Measurements from ENCODE around the gene RBM12. TPM values are rescaled to one million over a fixed set of nuclear protein-coding genes. Genes with fewer than 3 reads are reported as not detected.

Gene RBM12
- total RNA-seq, 4 donors from 2014 or later = 13.5 to 27.8 (median 21.4) TPM

- H3K4me3 ChIP-seq (ENCODE audit: low read depth, poor library complexity, severe bottlenecking) = no peak overlapping the region
- no peak for DNase-seq (ENCODE audit: low spot score in 2 of 2)
- intact Hi-C loops (cut with DNase I; ENCODE audit: low total_unique reads) = no loop called here
- WGBS, 2 donors = 93 to 97% methylated on average over 10 of the region's 10 CpGs
- TF ChIP-seq, protein P1, sequence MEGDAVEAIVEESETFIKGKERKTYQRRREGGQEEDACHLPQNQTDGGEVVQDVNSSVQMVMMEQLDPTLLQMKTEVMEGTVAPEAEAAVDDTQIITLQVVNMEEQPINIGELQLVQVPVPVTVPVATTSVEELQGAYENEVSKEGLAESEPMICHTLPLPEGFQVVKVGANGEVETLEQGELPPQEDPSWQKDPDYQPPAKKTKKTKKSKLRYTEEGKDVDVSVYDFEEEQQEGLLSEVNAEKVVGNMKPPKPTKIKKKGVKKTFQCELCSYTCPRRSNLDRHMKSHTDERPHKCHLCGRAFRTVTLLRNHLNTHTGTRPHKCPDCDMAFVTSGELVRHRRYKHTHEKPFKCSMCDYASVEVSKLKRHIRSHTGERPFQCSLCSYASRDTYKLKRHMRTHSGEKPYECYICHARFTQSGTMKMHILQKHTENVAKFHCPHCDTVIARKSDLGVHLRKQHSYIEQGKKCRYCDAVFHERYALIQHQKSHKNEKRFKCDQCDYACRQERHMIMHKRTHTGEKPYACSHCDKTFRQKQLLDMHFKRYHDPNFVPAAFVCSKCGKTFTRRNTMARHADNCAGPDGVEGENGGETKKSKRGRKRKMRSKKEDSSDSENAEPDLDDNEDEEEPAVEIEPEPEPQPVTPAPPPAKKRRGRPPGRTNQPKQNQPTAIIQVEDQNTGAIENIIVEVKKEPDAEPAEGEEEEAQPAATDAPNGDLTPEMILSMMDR (IDR thresholded peaks at IDR 0.05) = no peak
- TF ChIP-seq POLR2A (IDR thresholded peaks at IDR 0.05) = no peak
Observed at GRCh38 chr20:35660122-35660937, 4.4 kb downstream of the RBM12 start.

DNA sequence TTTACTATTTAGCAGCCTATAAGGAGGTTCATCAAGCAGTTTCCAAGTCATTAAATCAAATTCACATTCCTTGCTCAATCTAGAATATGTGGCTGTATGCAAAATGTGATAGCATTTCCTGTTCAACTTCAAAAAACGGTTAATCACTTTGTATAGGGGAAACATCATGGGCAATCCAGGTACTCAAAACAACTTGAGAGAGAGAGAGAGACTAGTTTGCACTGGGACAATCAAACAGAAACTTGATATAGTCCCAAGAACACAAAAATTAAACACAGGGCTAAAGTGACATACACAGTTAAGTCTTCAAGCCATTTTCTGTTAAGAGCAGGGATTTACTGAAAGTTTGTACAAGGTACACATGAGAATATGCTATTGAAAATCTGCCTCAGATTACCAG, 7.4 kb downstream of the RBM12 start:
- H3K4me3 ChIP-seq (ENCODE audit: low read depth, poor library complexity, severe bottlenecking) = no peak overlapping the region
- 30 to 32% methylated on average over 1 of the region's 1 CpG for WGBS, 2 donors
- intact Hi-C loops (cut with DNase I; ENCODE audit: low total_unique reads) = no loop called here
- TF ChIP-seq, protein P1 (IDR thresholded peaks at IDR 0.05) = no peak
- TF ChIP-seq POLR2A (IDR thresholded peaks at IDR 0.05) = no peak
- no peak for DNase-seq (ENCODE audit: low spot score in 2 of 2)

DNA sequence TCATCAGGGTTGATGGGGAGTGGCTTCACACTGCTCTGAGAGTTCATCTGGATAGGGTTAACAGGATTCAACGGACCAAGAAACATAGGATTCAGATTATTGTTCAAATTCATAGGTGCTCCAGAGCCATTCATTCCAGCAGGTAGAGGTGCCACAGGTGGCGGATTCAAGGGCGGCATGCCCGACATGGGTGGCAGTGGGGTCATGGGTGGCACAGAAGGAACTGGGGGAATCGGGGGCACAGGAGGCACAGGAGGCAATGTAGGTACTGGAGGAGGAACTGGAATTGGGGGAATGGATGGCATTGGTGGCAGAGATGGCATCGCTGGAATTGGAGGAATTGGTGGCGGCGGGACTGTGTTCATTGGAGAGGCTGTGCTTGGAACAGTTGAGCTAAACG, 10.3 kb downstream of the RBM12 start:
- DNase-seq (ENCODE audit: low spot score in 2 of 2) = no peak
- TF ChIP-seq, protein P1 (IDR thresholded peaks at IDR 0.05) = no peak
- no peak for TF ChIP-seq POLR2A (IDR thresholded peaks at IDR 0.05)
- H3K4me3 ChIP-seq (ENCODE audit: low read depth, poor library complexity, severe bottlenecking) = no peak overlapping the region
- intact Hi-C loops (cut with DNase I; ENCODE audit: low total_unique reads) = no loop called here
- WGBS, 2 donors = 94% methylated on average over 9 of the region's 9 CpGs

GRCh38 chr20:35653893-35654292, 10.8 kb downstream of the RBM12 start:
- 86 to 94% methylated on average over 4 of the region's 4 CpGs for WGBS, 2 donors
- intact Hi-C loops (cut with DNase I; ENCODE audit: low total_unique reads) = no loop called here
- TF ChIP-seq, protein P1 (IDR thresholded peaks at IDR 0.05) = no peak
- no peak for TF ChIP-seq POLR2A (IDR thresholded peaks at IDR 0.05)

DNA sequence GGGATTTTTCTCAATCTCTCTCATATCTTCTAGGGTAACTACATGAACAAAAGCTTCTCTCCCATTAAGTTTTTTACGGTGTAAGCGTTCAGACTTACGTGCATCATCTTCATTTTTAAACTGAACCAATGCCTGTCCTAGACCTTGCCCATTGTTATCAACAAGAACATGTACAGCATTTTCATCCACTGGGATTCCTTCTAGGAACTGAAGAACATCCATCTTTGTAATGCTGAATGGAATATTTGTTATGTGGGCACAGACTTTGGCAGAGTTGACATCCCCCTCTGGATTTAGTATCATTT, 11.3 kb downstream of the RBM12 start:
- no peak overlapping the region for H3K4me3 ChIP-seq (ENCODE audit: low read depth, poor library complexity, severe bottlenecking)
- no peak for TF ChIP-seq POLR2A (IDR thresholded peaks at IDR 0.05)
- TF ChIP-seq, protein P1 (IDR thresholded peaks at IDR 0.05) = no peak
- intact Hi-C loops (cut with DNase I; ENCODE audit: low total_unique reads) = no loop called here
- 98 to 100% methylated on average over 3 of the region's 3 CpGs for WGBS, 2 donors
- DNase-seq (ENCODE audit: low spot score in 2 of 2) = no peak

More at GRCh38 chr20:35653893-35654292, 10.8 kb downstream of the RBM12 start:
- no peak for DNase-seq (ENCODE audit: low spot score in 2 of 2)
- H3K4me3 ChIP-seq (ENCODE audit: low read depth, poor library complexity, severe bottlenecking) = no peak overlapping the region
